Nephron (organoid): ENCODE measurements around the gene SUGT1.

ENCODE experiments used
- H3K27ac Mint-ChIP-seq, 3 experiments: 2 replicates each; pipeline ENCODE4 v1.8.0; 2020; ENCODE audit warnings: mixed read lengths in 3 of 3, mild to moderate bottlenecking in 2 of 3, moderate library complexity in 1 of 3
- H3K27me3 Mint-ChIP-seq: 2 replicates; pipeline ENCODE4 v1.8.0; 2021; ENCODE audit warnings: low read depth, mild to moderate bottlenecking, moderate library complexity, mixed read lengths
- H3K36me3 Mint-ChIP-seq: 2 replicates; pipeline ENCODE4 v1.8.0; 2020; ENCODE audit warnings: low read depth, mixed read lengths
- H3K4me1 Mint-ChIP-seq: 2 replicates; pipeline ENCODE4 v1.8.0; 2020; ENCODE audit warnings: mixed read lengths
- H3K4me3 Mint-ChIP-seq, 3 experiments: 2 replicates each; pipeline ENCODE4 v1.8.0; 2020; ENCODE audit warnings: mild to moderate bottlenecking in 3 of 3, mixed read lengths in 3 of 3, moderate library complexity in 2 of 3
- H3K9me3 Mint-ChIP-seq: 2 replicates; pipeline ENCODE4 v1.8.0; 2020; ENCODE audit warnings: mixed read lengths
- TF ChIP-seq, protein P1 (sequence below), 3 experiments: fragments of 200-600 bp; sonication (generic); IDR thresholded peaks; one replicate each; pipeline ENCODE4 v1.5.0; 2021; ENCODE audit warnings: antibody characterized with exemption in 3 of 3; ENCODE audit not compliant: unreplicated experiment in 3 of 3

Gene SUGT1

DNA sequence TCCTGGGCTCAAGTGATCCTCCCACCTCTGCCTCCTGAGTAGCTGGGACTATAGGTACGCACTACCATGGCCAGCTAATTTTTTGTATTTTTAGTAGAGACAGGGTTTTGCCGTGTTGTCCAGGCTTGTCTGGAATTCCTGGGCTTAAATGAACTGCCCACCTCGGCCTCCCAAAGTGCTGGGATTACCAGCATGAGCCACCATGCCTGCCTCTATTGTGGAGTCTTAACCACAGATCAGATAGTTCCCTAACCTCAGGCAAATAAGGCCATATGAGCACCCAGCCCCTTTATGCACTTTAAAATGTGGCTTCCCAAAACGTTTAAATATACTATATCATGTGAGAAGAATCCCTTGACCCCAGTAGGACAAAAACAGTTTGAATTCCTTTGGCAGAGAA is 70.5 kb downstream of the SUGT1 start:
- Mint-ChIP-seq H3K27me3 (no peaks in the 10 kb centered on the region), H3K36me3 (no peaks in the 10 kb centered on the region), H3K9me3 (peaks cover 25% of the 10 kb centered on the region), H3K4me3 (no peak overlapping the region), H3K27ac (no peak overlapping the region), H3K4me1 (no peaks in the 10 kb centered on the region)
- TF ChIP-seq, protein P1, sequence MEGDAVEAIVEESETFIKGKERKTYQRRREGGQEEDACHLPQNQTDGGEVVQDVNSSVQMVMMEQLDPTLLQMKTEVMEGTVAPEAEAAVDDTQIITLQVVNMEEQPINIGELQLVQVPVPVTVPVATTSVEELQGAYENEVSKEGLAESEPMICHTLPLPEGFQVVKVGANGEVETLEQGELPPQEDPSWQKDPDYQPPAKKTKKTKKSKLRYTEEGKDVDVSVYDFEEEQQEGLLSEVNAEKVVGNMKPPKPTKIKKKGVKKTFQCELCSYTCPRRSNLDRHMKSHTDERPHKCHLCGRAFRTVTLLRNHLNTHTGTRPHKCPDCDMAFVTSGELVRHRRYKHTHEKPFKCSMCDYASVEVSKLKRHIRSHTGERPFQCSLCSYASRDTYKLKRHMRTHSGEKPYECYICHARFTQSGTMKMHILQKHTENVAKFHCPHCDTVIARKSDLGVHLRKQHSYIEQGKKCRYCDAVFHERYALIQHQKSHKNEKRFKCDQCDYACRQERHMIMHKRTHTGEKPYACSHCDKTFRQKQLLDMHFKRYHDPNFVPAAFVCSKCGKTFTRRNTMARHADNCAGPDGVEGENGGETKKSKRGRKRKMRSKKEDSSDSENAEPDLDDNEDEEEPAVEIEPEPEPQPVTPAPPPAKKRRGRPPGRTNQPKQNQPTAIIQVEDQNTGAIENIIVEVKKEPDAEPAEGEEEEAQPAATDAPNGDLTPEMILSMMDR (IDR thresholded peaks at IDR 0.05; ENCODE audit: unreplicated experiment in 3 of 3), result no peak

GRCh38 chr13:52725302-52725701 is 72.7 kb downstream of the SUGT1 start:
- TF ChIP-seq, protein P1 (IDR thresholded peaks at IDR 0.05; ENCODE audit: unreplicated experiment in 3 of 3), result no peak
- no peak overlapping the region for H3K27ac Mint-ChIP-seq
- no peaks in the 10 kb centered on the region for H3K27me3 Mint-ChIP-seq
- H3K4me3 Mint-ChIP-seq, result no peak overlapping the region
- peaks cover 6% of the 10 kb centered on the region for H3K9me3 Mint-ChIP-seq
- H3K36me3 Mint-ChIP-seq, result no peaks in the 10 kb centered on the region
- H3K4me1 Mint-ChIP-seq, result no peaks in the 10 kb centered on the region

DNA sequence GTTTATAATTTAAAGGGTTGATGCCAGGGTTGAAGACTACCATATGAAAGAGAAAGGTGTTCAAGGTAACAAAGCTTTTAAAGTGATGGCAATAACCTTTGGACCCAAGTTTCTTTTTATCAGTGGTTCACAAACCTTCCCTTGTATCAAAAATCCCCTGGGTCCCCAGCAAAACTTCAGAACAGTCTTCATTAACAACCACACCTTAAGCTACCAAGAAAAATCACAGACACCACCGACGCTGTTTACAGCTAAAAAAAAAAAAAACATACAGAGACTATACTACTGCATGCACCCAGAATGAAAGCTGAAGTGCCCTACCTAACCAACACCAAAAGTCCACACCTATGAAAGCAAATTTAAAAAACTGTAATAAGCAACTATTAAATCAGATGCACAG is 73.6 kb downstream of the SUGT1 start:
- no peaks in the 10 kb centered on the region for H3K4me1 Mint-ChIP-seq
- no peak overlapping the region for H3K27ac Mint-ChIP-seq
- H3K27me3 Mint-ChIP-seq, result no peaks in the 10 kb centered on the region
- no peak overlapping the region for H3K4me3 Mint-ChIP-seq
- H3K36me3 Mint-ChIP-seq, result no peaks in the 10 kb centered on the region
- TF ChIP-seq, protein P1 (IDR thresholded peaks at IDR 0.05; ENCODE audit: unreplicated experiment in 3 of 3), result no peak
- peaks cover 11% of the 10 kb centered on the region for H3K9me3 Mint-ChIP-seq

DNA sequence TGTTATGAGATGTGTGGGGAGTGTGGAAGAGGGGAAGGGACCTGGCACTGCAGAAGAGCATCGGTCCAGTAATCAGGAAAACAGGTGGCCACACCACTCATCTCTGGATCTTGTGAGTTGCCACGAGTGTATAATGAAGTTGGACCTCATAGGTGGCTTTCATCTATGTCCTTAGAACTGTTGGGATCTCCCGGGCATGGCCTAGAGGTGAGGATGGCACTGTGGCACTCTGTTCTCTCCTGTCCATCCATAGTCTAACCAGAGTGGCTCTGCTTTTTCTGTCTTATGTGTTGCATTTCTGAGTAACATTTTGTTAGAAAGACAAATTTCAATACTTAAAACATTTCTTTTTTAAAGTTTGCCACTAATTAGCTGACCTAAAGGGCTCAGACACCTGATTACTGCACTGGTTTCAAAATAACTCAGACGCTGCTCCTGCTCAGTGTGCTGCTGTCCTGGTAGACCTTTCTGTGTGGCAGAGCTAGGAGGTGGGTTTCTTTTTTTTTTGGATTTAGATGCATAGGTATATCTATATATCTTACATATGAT is 81.5 kb downstream of the SUGT1 start:
- no peak overlapping the region for H3K4me3 Mint-ChIP-seq
- H3K27ac Mint-ChIP-seq, result no peak overlapping the region
- TF ChIP-seq, protein P1 (IDR thresholded peaks at IDR 0.05; ENCODE audit: unreplicated experiment in 3 of 3), result no peak
- H3K36me3 Mint-ChIP-seq, result no peaks in the 10 kb centered on the region
- H3K4me1 Mint-ChIP-seq, result peaks cover 12% of the 10 kb centered on the region
- H3K27me3 Mint-ChIP-seq, result peaks cover 25% of the 10 kb centered on the region
- peaks cover 5% of the 10 kb centered on the region for H3K9me3 Mint-ChIP-seq

- Mint-ChIP-seq H3K4me3 (no peak overlapping the region), H3K27me3 (peaks cover 49% of the 10 kb centered on the region)
These were observed 84.3 kb downstream of the SUGT1 start for GRCh38 chr13:52736891-52737290.

GRCh38 chr13:52737451-52737850 is 84.8 kb downstream of the SUGT1 start:
- peaks cover 12% of the 10 kb centered on the region for H3K4me1 Mint-ChIP-seq
- H3K36me3 Mint-ChIP-seq, result no peaks in the 10 kb centered on the region
- no peak overlapping the region for H3K27ac Mint-ChIP-seq
- TF ChIP-seq, protein P1 (IDR thresholded peaks at IDR 0.05; ENCODE audit: unreplicated experiment in 3 of 3), result no peak
- peaks cover under 1% of the 10 kb centered on the region for H3K9me3 Mint-ChIP-seq
- peaks cover 55% of the 10 kb centered on the region for H3K27me3 Mint-ChIP-seq
- no peak overlapping the region for H3K4me3 Mint-ChIP-seq

More at GRCh38 chr13:52736891-52737290, 84.3 kb downstream of the SUGT1 start:
- no peaks in the 10 kb centered on the region for H3K9me3 Mint-ChIP-seq
- TF ChIP-seq, protein P1 (IDR thresholded peaks at IDR 0.05; ENCODE audit: unreplicated experiment in 3 of 3), result no peak
- H3K36me3 Mint-ChIP-seq, result no peaks in the 10 kb centered on the region
- peaks cover 12% of the 10 kb centered on the region for H3K4me1 Mint-ChIP-seq
- H3K27ac Mint-ChIP-seq, result no peak overlapping the region
